Keratinocyte (primary cell): ENCODE measurements around the gene SMTN.

Experiments
- EZH2 ChIP-seq: IDR thresholded peaks from one replicate; pipeline ENCODE4 v1.6.1; 2012; ENCODE audit warnings: inconsistent platforms, mild to moderate bottlenecking, low read length, moderate library complexity
- TF ChIP-seq, protein P1 (sequence below), 3 experiments: IDR thresholded peaks in 1 of 3; conservative IDR thresholded peaks in 1 of 3; optimal IDR thresholded peaks in 1 of 3; 2 replicates in 2 of 3; 3 replicates in 1 of 3; pipeline versions ENCODE3 to v1.5.1; 2011; ENCODE audit warnings: low read length in 3 of 3, mild to moderate bottlenecking in 3 of 3, moderate library complexity in 2 of 3, control low read depth in 1 of 3, inconsistent platforms in 1 of 3; ENCODE audit not compliant: insufficient read depth in 2 of 3; ENCODE audit errors: extremely low read depth in 1 of 3

- TF ChIP-seq, protein P1, sequence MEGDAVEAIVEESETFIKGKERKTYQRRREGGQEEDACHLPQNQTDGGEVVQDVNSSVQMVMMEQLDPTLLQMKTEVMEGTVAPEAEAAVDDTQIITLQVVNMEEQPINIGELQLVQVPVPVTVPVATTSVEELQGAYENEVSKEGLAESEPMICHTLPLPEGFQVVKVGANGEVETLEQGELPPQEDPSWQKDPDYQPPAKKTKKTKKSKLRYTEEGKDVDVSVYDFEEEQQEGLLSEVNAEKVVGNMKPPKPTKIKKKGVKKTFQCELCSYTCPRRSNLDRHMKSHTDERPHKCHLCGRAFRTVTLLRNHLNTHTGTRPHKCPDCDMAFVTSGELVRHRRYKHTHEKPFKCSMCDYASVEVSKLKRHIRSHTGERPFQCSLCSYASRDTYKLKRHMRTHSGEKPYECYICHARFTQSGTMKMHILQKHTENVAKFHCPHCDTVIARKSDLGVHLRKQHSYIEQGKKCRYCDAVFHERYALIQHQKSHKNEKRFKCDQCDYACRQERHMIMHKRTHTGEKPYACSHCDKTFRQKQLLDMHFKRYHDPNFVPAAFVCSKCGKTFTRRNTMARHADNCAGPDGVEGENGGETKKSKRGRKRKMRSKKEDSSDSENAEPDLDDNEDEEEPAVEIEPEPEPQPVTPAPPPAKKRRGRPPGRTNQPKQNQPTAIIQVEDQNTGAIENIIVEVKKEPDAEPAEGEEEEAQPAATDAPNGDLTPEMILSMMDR (optimal IDR thresholded peaks at IDR 0.05 in 1 of 3, IDR thresholded peaks at IDR 0.05 in 1 of 3, conservative IDR thresholded peaks at IDR 0.05 in 1 of 3; ENCODE audit: extremely low read depth in 1 of 3, insufficient read depth in 2 of 3, low read length in 3 of 3) = no peak
- TF ChIP-seq EZH2 = no peak
Measured at GRCh38 chr22:31148488-31148887, 67.4 kb downstream of the SMTN start.
